Endothelial cell of umbilical vein (primary cell): Measurements from ENCODE around the gene RPL22.
"Not testable (repeated sequence)": the region's sequence is repeated elsewhere in the genome, so short reads cannot be mapped to it uniquely, and the experiment has no call there.

Experiments
- CTCF ChIP-seq, 2 donors: IDR thresholded peaks; 1 replicate in 1 of 2; 2 replicates in 1 of 2; pipeline ENCODE4 v1.5.1; 2011; ENCODE audit warnings: low read length in 2 of 2, mild to moderate bottlenecking in 2 of 2, moderate library complexity in 2 of 2, control low read depth in 1 of 2, inconsistent platforms in 1 of 2, low read depth in 1 of 2; ENCODE audit not compliant: insufficient read depth in 1 of 2; ENCODE audit errors: extremely low read depth in 1 of 2
- EZH2 ChIP-seq: IDR thresholded peaks from 2 replicates; pipeline ENCODE4 v1.6.1; 2012; ENCODE audit warnings: borderline replicate concordance, low read depth, mild to moderate bottlenecking, moderate library complexity, low read length, inconsistent platforms; ENCODE audit not compliant: severe bottlenecking
- GATA2 ChIP-seq: IDR thresholded peaks from 2 replicates; pipeline ENCODE4 v1.7.0; 2011; ENCODE audit warnings: low read depth, mild to moderate bottlenecking, moderate library complexity, mixed read lengths, low read length; ENCODE audit not compliant: insufficient read length, insufficient read depth
- MAX ChIP-seq: IDR thresholded peaks from 2 replicates; pipeline ENCODE4 v1.6.1; 2011; ENCODE audit not compliant: insufficient read depth, insufficient read length
- MYC ChIP-seq: IDR thresholded peaks from one replicate; pipeline ENCODE4 v1.6.1; 2011; ENCODE audit warnings: mild to moderate bottlenecking, low read depth, low read length
- POLR2A ChIP-seq: IDR thresholded peaks from 2 replicates; pipeline ENCODE4 v1.6.1; 2012; ENCODE audit warnings: low read depth, mild to moderate bottlenecking, control low read depth, low read length
- POLR2AphosphoS5 ChIP-seq: IDR thresholded peaks from 2 replicates; pipeline ENCODE4 v1.6.1; 2012; ENCODE audit warnings: low read depth, mild to moderate bottlenecking, control low read depth, low read length, moderate library complexity; ENCODE audit not compliant: insufficient read depth

GRCh38 chr1:6219641-6220040 lies 20.2 kb upstream of the RPL22 start:
- TF ChIP-seq MYC; CTCF (IDR thresholded peaks at IDR 0.05; ENCODE audit: extremely low read depth in 1 of 2, insufficient read depth in 1 of 2, low read depth in 1 of 2, low read length in 2 of 2); GATA2; POLR2A; EZH2; POLR2AphosphoS5; MAX: not testable (repeated sequence)
